ENCODE results near the gene UTP3.
"Not testable (repeated sequence)": the region's sequence is repeated elsewhere in the genome, so short reads cannot be mapped to it uniquely, and the experiment has no call there.

The UTP3 gene

GRCh38 chr4:70718811-70719604 lies 30.7 kb downstream of the UTP3 start:
- no peak for DNase-seq

- peak; percentile 60 for DNase-seq
Measured at GRCh38 chr4:70721747-70722146, 33.4 kb downstream of the UTP3 start, which contains the start of gene RUFY3. RUFY3 (plus strand) TSS chr4:70721964; CDS start chr4:70722574, 610 bp downstream.

GRCh38 chr4:70722199-70722791 lies 34.0 kb downstream of the UTP3 start:
- peak; percentile 14 for DNase-seq

- no peak for DNase-seq
Measured at GRCh38 chr4:70724463-70724862, 36.1 kb downstream of the UTP3 start.

- DNase-seq: no peak
Measured at GRCh38 chr4:70725633-70726032, 37.3 kb downstream of the UTP3 start.

GRCh38 chr4:70726515-70726914 lies 38.2 kb downstream of the UTP3 start:
- DNase-seq: not testable (repeated sequence)

- DNase-seq: no peak
Measured at GRCh38 chr4:70728091-70728490, 39.8 kb downstream of the UTP3 start.

- not testable (repeated sequence) for DNase-seq
Measured at GRCh38 chr4:70732878-70733277, 44.5 kb downstream of the UTP3 start.

- DNase-seq: no peak
Measured at GRCh38 chr4:70734168-70734954, 46.0 kb downstream of the UTP3 start.

- DNase-seq: no peak
Measured at GRCh38 chr4:70734971-70735370, 46.6 kb downstream of the UTP3 start.

GRCh38 chr4:70735915-70736314 lies 47.6 kb downstream of the UTP3 start:
- DNase-seq: peak; percentile 0

- DNase-seq: no peak
Measured at GRCh38 chr4:70737006-70737405, 48.7 kb downstream of the UTP3 start.

- no peak for DNase-seq
Measured at GRCh38 chr4:70737409-70737808, 49.1 kb downstream of the UTP3 start.

- DNase-seq: no peak
Measured at GRCh38 chr4:70739496-70740337, 51.4 kb downstream of the UTP3 start.
